Cardiac fibroblast (primary cell): ENCODE data around the gene KAZN.

Experiments
- DNase-seq, 2 donors: peaks; one replicate each; pipeline versions ENCODE4 v3.0.0 to v3.0.0-alpha.2; 2010; ENCODE audit warnings: low read depth in 2 of 2
- H3K4me3 ChIP-seq, 2 donors: replicated peaks in 1 of 2; 1 replicate in 1 of 2; 2 replicates in 1 of 2; pipeline ENCODE4 v1.5.1; 2011; ENCODE audit warnings: low read depth in 2 of 2, low read length in 2 of 2, mild to moderate bottlenecking in 2 of 2, moderate library complexity in 1 of 2
- CTCF ChIP-seq: IDR thresholded peaks from one replicate; pipeline ENCODE4 v1.5.1; 2011; ENCODE audit warnings: low read depth, mild to moderate bottlenecking, low read length, inconsistent platforms

The KAZN gene

GRCh38 chr1:15075175-15075574 lies 476.7 kb downstream of the KAZN start:
- DNase-seq: no peak
- no peak for TF ChIP-seq CTCF

GRCh38 chr1:15075817-15076216 lies 477.3 kb downstream of the KAZN start:
- no peak for TF ChIP-seq CTCF
- DNase-seq: no peak
- no peak overlapping the region for H3K4me3 ChIP-seq

More at GRCh38 chr1:15075175-15075574, 476.7 kb downstream of the KAZN start:
- H3K4me3 ChIP-seq: no peak overlapping the region

GRCh38 chr1:15076807-15077206 lies 478.3 kb downstream of the KAZN start:
- no peak overlapping the region for H3K4me3 ChIP-seq
- no peak for DNase-seq
- TF ChIP-seq CTCF: no peak

DNA sequence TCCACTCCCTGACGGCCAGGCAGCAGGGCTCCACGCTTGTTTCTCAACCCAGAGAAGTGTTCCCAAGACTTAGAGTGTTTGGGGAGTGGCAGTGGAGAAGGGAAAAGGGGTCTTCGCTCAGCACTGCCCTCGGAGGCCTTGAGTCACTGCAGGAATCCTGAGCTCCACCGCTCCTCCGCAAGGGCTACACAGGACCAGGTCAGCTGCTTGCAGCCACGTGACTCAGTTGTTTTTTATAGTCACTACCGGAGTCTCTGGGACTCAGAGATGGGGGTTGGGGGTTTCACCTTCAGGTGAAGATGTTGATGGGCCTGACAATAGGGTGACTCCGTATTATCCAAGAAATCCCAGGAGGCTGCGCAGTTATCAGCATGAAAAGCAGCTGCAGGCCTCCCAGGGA lies 478.9 kb downstream of the KAZN start:
- DNase-seq: no peak
- TF ChIP-seq CTCF: no peak
- H3K4me3 ChIP-seq: no peak overlapping the region

DNA sequence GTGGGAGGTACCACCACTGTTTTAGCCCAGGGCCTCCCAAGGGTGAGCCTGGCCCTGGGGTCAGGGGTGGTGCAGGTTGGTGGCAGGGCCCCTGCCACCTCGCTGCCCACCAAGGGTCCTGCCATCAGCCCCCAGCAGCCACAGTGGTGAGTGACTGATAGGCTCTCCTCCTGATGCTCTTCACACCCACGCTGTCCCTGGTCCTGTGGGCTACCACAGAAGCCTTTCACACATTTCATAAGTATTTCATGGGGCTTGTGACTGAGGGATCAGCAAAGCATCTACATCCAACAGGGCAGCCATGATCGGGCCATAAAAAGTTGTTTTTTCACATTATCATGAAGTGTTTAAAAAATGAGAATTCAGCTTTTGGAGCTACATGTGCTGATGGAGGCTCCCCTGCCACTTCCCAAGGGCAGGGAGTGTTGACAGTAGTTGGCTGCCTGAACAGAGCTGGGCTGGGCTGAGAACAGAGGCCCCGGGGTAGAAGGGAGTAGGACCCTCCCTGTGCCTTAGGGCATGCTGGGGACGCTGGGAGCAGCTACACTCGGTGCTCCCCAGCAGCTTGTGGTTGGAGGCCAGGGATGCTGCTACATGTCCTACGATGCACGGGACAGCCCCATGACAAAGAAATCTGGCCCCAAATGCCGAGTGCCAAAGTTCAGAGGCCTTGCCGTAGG lies 482.0 kb downstream of the KAZN start:
- no peak for DNase-seq
- H3K4me3 ChIP-seq: no peak overlapping the region
- no peak for TF ChIP-seq CTCF

DNA sequence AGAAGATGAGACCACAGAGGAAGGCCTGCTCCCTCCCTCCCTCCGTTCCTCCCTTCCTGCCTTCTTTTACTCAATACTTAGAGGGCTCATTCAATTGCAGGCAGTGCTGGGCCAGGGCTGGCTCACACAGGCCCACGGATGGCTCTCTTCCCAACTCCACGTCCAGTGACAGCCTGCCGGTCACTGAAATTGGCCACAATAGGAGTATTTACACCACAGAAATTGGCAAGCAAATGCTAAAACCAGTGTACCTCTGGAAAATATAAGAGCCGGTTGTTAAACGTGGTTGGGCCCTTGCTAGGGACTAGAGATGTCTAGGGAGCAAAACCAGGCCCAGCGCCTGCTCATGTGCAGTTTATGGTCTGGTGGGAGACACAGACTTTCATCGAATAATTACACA lies 482.6 kb downstream of the KAZN start:
- TF ChIP-seq CTCF: no peak
- DNase-seq: peak in 1 of 2 donors; percentile 11
- no peak overlapping the region for H3K4me3 ChIP-seq

- H3K4me3 ChIP-seq: no peak overlapping the region
- no peak for DNase-seq
- no peak for TF ChIP-seq CTCF
Measured at GRCh38 chr1:15083578-15083977, 485.1 kb downstream of the KAZN start.
